ENCODE data around the gene RPS14.

- TF ChIP-seq CTCF (IDR thresholded peaks at IDR 0.05) (no peak), POLR2A (IDR thresholded peaks at IDR 0.05) (no peak)
Observed at GRCh38 chr5:150469718-150470469, 20.4 kb upstream of the RPS14 start.

Data from esophagus squamous epithelium (tissue), 4 donors.